Loucy (cell line): Measurements from ENCODE around the gene TNNT3.

Experiments
- H2AFZ ChIP-seq: fragments of 200-600 bp; sonication (generic); 2 replicates; pipeline ENCODE4 v1.6.0; 2016; ENCODE audit warnings: antibody characterized with exemption, mild to moderate bottlenecking, low read length, moderate library complexity
- H3F3A ChIP-seq: fragments of 200-600 bp; 2 replicates; pipeline ENCODE4 v1.6.0; 2016; ENCODE audit warnings: antibody characterized with exemption, low read depth, mild to moderate bottlenecking
- H3K27me3 ChIP-seq: fragments of 200-600 bp; sonication (generic); 2 replicates; pipeline ENCODE4 v1.6.1; 2014; ENCODE audit warnings: low read length, mild to moderate bottlenecking; ENCODE audit not compliant: insufficient read depth, poor library complexity, severe bottlenecking
- H3K36me3 ChIP-seq: fragments of 200-600 bp; sonication (generic); 2 replicates; pipeline ENCODE4 v1.6.1; 2016; ENCODE audit warnings: low read length; ENCODE audit not compliant: insufficient read depth
- H3K4me1 ChIP-seq: fragments of 200-600 bp; sonication (generic); 2 replicates; pipeline ENCODE4 v1.5.1; 2014; ENCODE audit warnings: low read length, mild to moderate bottlenecking; ENCODE audit not compliant: insufficient read depth, poor library complexity, severe bottlenecking
- H3K4me2 ChIP-seq: fragments of 200-600 bp; sonication (generic); 2 replicates; pipeline ENCODE4 v1.6.0; 2014; ENCODE audit warnings: antibody characterized with exemption, low read length, low read depth, mild to moderate bottlenecking; ENCODE audit not compliant: poor library complexity, severe bottlenecking
- H3K4me3 ChIP-seq: fragments of 200-600 bp; sonication (generic); 2 replicates; pipeline ENCODE4 v1.5.1; 2014; ENCODE audit warnings: low read length, mild to moderate bottlenecking, mixed read lengths; ENCODE audit not compliant: poor library complexity, severe bottlenecking
- H3K79me2 ChIP-seq: fragments of 200-600 bp; sonication (generic); 2 replicates; pipeline ENCODE4 v1.6.1; 2014; ENCODE audit warnings: low read length; ENCODE audit not compliant: insufficient read depth
- H3K9ac ChIP-seq: fragments of 200-600 bp; sonication (generic); 2 replicates; pipeline ENCODE4 v1.6.0; 2014; ENCODE audit warnings: mild to moderate bottlenecking, low read depth, low read length, moderate library complexity; ENCODE audit not compliant: poor library complexity, severe bottlenecking
- H3K9me2 ChIP-seq: fragments of 200-600 bp; sonication (generic); replicated peaks from 2 replicates; pipeline ENCODE4 v1.6.1; 2016; ENCODE audit warnings: low read depth, low read length, mixed read lengths
- H3K9me3 ChIP-seq: fragments of 200-600 bp; sonication (generic); 2 replicates; pipeline ENCODE4 v1.6.1; 2014; ENCODE audit warnings: mild to moderate bottlenecking, antibody characterized with exemption, low read length, low read depth; ENCODE audit not compliant: insufficient read depth
- H4K20me1 ChIP-seq: fragments of 200-600 bp; sonication (generic); 2 replicates; pipeline ENCODE4 v1.6.0; 2014; ENCODE audit warnings: antibody characterized with exemption, low read length, mild to moderate bottlenecking; ENCODE audit not compliant: insufficient read depth, poor library complexity, severe bottlenecking
- EZH2phosphoT487 ChIP-seq: fragments of 200-600 bp; IDR thresholded peaks from 2 replicates; pipeline ENCODE4 v1.6.1; 2018; ENCODE audit warnings: antibody characterized with exemption, mild to moderate bottlenecking, moderate library complexity, borderline replicate concordance
- TF ChIP-seq, protein P1 (sequence below): fragments of 200-600 bp; sonication (generic); conservative IDR thresholded peaks from 2 replicates; pipeline ENCODE4 v1.5.1; 2014; ENCODE audit warnings: mild to moderate bottlenecking, antibody characterized with exemption, low read length

TNNT3 gene

DNA sequence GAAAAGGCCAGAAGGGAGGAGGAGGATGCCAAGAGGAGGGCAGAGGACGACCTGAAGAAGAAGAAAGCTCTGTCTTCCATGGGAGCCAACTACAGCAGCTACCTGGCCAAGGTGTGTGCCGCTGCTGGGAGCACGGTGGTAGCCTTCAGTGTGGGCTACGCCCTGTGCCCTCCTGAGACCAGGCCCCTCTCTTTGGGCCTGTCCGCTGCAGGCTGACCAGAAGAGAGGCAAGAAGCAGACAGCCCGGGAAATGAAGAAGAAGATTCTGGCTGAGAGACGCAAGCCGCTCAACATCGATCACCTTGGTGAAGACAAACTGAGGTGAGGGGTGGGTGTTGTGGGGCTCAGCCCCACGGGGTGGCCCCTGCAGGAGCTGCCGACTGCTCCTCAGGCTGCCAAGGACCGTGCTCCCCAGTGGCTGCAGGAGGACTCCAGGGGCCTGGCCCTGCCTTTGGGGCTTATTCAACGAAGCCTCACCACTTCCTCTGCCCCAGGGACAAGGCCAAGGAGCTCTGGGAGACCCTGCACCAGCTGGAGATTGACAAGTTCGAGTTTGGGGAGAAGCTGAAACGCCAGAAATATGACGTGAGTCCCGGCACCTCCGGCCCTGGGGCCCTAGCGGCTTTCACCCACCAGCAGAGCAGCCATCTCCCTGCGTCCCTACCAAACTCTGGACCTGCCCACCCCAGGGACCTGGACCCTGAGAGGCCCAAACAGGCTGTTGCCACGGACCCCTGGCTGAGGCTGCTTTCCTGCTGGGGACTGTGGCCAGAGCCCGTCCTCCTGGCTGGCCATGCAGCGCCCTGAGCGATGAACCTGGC, 15.0 kb downstream of the TNNT3 start:
- H3K79me2 ChIP-seq, result no peaks in the 10 kb centered on the region
- H2AFZ ChIP-seq, result no peak overlapping the region
- H3F3A ChIP-seq, result no peaks in the 10 kb centered on the region
- no peaks in the 10 kb centered on the region for H3K9me2 ChIP-seq
- H3K4me3 ChIP-seq, result no peak overlapping the region
- H3K27me3 ChIP-seq, result no peaks in the 10 kb centered on the region
- no peaks in the 10 kb centered on the region for H3K4me1 ChIP-seq
- no peak for TF ChIP-seq EZH2phosphoT487
- TF ChIP-seq, protein P1, sequence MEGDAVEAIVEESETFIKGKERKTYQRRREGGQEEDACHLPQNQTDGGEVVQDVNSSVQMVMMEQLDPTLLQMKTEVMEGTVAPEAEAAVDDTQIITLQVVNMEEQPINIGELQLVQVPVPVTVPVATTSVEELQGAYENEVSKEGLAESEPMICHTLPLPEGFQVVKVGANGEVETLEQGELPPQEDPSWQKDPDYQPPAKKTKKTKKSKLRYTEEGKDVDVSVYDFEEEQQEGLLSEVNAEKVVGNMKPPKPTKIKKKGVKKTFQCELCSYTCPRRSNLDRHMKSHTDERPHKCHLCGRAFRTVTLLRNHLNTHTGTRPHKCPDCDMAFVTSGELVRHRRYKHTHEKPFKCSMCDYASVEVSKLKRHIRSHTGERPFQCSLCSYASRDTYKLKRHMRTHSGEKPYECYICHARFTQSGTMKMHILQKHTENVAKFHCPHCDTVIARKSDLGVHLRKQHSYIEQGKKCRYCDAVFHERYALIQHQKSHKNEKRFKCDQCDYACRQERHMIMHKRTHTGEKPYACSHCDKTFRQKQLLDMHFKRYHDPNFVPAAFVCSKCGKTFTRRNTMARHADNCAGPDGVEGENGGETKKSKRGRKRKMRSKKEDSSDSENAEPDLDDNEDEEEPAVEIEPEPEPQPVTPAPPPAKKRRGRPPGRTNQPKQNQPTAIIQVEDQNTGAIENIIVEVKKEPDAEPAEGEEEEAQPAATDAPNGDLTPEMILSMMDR, result no peak
- no peaks in the 10 kb centered on the region for H4K20me1 ChIP-seq
- H3K9ac ChIP-seq, result no peak overlapping the region
- H3K36me3 ChIP-seq, result no peaks in the 10 kb centered on the region
- no peak overlapping the region for H3K4me2 ChIP-seq
- H3K9me3 ChIP-seq, result no peaks in the 10 kb centered on the region

DNA sequence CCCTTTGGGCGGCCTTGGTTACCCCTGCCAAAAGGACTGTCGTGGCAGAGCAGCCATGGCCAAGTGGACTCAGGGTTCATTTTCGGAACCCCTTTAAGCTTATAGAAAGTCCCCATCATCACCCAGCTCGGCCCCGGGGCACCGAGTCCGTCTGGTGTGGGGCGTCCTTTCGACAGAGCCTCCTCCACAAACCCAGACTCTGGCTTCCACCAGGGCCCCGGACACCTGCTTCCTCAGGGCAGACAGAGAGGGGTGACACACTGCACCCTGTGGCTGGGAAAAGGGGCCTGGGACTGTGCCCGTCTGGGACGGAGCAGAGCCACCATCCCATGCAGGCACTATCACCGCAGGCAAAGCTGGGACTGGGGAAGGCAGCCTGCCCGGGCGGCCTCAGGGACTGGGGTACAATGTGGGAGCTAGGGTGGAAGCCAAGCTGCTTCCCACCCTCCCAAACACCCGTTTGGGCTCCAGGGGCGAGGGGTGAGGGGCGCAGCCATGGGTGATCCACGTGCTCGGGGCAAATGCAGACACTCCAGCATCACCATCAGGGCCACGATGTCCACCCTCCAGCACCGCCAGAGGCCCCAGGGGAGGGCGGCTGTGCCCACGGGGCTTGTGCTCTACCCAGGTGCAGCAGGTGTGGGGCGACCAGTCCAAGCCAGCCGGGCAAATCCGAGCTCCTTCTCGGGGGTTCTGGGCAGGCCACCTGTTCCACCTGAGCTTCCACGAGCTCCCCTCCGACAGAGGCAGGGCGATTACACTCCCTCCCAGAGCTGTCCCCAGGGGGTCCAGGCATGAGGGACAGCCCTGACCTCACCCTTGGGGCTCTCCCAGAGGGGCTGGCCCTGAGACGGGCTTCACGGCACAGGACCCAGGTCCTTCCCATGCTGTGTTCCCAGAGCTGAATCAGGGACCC, 15.9 kb downstream of the TNNT3 start:
- Histone ChIP-seq H3K79me2 (no peaks in the 10 kb centered on the region), H3K36me3 (no peaks in the 10 kb centered on the region), H3K4me1 (no peaks in the 10 kb centered on the region), H3K9me3 (no peaks in the 10 kb centered on the region), H4K20me1 (no peaks in the 10 kb centered on the region), H3K4me3 (no peak overlapping the region), H3K9ac (no peak overlapping the region), H3K4me2 (no peak overlapping the region), H3K9me2 (no peaks in the 10 kb centered on the region), H3K27me3 (no peaks in the 10 kb centered on the region), H3F3A (no peaks in the 10 kb centered on the region), H2AFZ (no peak overlapping the region)
- TF ChIP-seq EZH2phosphoT487, result no peak
- TF ChIP-seq, protein P1, result no peak

DNA sequence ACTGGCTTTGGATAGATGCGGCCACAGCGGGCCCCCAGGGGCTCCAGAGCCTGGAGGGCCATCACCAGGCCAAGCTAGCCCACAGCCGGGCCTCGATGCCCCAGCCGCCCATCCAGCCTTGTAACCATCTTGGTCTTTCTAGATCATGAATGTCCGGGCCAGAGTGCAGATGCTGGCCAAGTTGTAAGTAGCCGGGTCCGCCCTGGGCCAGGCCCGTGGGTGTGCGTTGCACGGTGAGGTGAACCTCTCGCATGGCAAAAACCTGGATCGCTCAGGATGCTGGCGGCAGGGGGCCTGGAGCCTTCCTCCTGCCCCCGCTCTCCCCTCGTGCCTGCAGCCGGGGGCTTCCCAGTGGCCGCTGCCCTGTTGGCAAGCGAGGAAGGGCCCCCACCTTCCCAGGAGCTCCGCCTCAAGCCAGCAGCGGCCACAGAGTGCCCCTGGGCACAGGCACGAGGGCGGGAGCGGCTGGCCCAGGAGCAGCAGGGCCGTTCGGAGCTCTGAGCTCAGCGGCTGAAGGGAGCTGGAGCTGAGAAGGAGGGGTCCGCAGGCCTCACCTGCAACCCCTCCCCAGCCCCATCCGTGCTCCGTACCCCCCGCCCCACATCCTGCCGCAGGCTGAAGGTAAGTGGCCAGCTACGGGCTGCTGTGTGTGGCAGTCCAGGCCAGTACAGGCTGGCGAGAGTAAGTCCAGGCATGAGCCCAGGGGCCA, 16.7 kb downstream of the TNNT3 start:
- Histone ChIP-seq H3K9ac (no peak overlapping the region), H2AFZ (no peak overlapping the region), H3K9me3 (no peaks in the 10 kb centered on the region), H3K9me2 (no peaks in the 10 kb centered on the region), H3K4me3 (no peak overlapping the region), H3K4me1 (no peaks in the 10 kb centered on the region), H3K4me2 (no peak overlapping the region), H3K36me3 (no peaks in the 10 kb centered on the region), H3K27me3 (no peaks in the 10 kb centered on the region), H3K79me2 (no peaks in the 10 kb centered on the region), H4K20me1 (no peaks in the 10 kb centered on the region), H3F3A (no peaks in the 10 kb centered on the region)
- TF ChIP-seq EZH2phosphoT487, result no peak
- TF ChIP-seq, protein P1, result no peak
